ENCODE data around the gene ETV2.
A peak's percentile ranks its signal among the peaks of the same experiment; 100 is the strongest.
"Not testable (repeated sequence)": the region's sequence is repeated elsewhere in the genome, so short reads cannot be mapped to it uniquely, and the experiment has no call there.

ETV2 gene

DNA sequence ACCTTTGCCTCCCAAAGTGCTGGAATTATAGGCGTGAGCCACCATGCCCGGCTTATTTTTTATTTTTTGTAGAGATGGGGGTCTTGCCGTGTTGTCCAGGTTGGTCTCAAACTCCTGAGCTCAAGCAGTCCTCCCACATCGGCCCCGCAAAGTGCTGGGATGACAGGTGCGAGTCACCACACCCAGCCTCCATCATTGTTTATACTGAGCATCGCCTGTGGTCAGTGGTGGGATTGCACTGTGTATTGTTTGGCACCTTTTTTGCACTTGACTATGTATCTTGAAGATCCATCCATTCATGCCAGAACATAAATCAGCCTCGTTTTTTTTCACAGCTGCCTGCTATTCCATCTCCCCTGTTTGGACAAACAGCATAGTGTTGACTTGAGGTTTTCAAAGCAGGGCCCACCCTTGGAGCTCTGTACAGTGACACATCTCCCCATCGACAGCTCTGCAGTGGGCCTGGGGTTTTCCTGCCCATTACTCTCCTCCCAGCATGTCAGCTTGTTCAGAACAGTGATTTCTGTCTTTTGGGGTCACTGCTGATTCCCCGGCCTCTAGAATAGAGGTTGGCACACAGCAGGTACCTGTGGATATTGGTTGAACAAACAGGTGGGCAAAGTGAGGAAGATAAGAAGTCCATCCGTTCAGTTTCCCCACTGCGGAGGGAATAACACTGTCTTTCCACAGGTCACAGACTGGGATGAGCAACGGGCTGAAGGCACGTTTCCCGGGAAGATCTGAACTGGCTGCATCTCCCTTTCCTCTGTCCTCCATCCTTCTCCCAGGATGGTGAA, 16.6 kb downstream of the ETV2 start:
- no peak for DNase-seq

DNA sequence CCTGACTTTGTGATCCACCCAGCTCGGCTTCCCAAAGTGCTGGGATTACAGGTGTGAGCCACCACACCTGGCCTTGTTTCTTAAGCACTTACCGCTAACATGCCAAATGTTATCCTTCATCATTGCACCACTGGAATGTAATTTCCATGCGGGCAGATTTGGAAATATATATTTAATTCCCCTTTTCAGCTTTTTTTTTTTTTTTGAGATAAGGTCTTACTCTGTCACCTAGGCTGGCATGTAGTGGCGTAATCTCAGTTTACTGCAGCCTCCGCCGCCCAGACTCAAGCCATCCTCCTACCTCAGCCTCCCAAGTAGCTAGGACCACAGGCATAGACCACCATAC, 20.4 kb downstream of the ETV2 start:
- DNase-seq: no peak

DNA sequence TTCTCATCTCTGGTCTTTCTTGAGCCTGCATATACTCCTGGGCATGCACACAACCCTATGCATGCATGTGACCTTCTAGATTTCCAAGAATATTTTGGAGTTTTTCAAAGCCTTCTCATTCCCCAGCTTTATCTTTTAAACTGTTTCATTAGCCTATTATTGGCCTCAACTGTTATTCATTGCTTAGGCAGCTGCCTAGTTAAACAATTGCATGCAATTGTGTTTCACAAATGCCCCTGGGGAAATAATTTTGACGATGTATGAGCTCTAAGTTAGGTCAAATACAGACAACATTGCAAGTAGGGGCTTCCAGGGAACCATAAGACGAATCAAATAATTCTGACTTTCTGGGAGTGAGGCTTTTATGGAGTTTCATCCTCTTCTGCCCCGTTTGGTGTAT, 22.4 kb downstream of the ETV2 start:
- no peak for DNase-seq

DNA sequence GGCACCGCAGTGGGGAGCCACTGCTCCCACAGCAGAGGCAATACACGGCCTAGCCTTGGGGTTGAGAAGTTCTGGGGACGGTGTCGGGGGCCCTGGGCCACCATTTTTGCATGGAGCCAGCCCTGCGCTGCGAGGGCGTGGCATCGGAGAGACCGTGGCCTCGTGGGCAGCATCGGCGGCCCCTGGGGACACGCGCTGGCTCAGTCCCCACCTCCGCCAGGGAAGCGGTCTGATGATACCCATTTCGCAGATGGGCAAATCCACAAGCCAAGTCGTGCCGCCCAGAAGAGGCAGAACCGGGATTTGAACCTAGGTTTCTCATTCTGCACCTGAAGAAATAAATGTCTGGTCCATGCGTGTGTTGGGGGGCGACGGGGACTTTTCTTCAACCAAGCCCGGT, 23.6 kb downstream of the ETV2 start:
- DNase-seq: no peak

DNA sequence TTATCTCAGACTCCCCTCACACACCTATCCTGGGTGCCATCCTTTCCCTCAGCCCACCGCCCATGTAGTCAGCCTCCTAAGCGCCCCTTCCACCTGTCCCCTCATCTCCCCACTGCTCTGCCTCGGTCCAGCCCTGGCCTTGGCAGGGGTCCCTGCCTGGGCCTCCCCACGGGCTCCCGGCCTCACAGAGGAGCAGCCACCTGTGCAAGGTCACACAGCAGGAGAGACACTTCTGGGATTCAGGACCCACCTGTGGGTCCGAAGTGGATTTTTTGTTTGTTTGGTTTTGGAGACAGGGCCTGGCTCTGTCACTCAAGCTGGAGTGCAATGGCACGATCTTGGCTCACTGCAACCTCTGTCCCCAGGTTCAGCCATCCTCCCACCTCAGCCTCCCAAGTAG, 24.1 kb downstream of the ETV2 start:
- no peak for DNase-seq

DNA sequence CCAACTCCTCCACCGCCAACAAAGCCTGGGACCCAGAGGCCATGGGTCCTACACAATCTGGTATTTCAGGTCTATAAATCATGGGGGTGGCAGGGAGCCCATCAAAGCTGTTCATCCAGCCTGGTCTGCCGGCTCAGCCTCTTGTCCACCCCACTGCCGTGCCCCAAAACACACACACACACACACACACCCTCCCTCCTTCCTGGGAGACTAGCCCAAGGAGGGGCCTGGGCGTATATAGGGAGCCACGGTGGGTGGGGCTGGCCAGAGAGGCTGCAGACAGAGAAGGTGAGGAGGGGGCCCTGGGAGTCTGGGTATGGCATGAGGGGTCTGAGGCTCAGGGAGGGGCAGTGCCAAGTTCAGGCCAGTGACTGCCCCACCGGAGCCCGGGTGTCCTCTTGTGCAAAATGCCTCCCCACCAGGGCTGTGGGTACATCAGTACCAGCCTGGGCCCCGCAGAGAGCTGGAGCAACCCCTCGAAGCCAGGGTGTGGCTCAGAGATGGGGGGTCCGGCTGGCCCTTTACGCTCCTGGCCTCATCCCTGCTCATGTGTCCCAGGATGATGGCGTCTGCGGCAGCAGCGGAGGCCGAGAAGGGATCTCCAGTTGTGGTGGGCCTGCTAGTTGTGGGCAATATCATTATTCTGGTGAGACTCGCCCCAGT, 24.8 kb downstream of the ETV2 start, which contains the start of gene UPK1A:
UPK1A (plus strand) TSS at position 267 of the 663 bp plus-strand sequence; CDS start at position 563, 296 bp downstream.
- DNase-seq: no peak

DNA sequence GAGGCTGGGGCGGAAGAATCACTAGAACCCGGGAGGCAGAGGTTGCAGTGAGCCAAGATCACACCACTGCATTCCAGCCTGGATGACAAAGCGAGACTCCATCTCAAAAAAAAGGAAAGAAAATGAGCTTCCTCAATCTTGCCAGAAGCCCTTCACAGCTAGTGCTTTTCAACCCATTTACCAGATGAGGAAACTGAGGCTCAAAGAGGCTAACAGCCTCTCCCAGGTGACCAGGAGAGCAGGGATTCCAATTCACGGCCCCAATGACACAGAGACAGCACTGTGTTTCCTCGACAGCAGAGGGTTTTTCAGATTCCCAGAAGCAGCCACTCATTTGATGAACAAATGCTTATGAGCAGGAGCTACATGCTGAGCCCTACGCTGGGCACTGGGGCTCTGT, 28.0 kb downstream of the ETV2 start:
- no peak for DNase-seq

DNA sequence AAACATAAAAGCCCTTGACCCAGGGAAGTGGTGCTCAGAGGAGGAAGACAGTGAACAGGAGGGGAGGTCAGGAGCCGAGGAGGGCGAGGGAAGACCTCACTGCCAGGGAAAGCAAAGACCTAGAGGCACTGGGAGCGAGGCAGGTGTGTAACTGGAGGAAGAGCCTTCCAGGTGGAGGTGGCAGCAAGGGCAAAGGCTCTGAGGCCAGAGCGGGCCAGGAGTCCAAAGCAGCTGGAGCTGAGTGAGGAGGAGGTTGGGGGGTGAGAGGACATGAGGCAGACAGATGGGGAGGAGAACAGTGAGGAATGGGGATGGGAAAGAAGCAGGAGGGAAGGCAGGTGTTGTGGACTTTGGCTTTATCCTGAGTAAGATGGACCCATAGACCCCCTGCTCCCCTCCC, 28.4 kb downstream of the ETV2 start:
- no peak for DNase-seq

DNA sequence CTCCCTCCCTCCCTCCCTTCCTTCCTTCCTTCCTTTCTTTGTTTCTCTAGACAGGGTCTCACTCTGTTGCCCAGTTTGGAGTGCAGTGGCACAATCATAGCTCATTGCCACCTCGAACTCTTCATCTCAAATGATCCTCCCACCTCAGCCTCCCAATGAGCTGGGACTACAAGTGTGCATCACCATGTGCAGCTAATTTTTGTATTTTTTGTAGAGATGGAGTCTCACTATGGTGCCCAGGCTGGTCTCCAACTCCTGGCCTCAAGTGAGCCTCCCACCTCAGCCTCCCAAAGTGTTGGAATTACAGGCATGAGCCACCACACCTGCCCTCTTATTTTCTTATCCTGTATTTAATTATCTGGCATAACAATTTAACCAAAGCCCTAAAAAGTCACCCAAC, 29.1 kb downstream of the ETV2 start:
- DNase-seq: no peak

DNA sequence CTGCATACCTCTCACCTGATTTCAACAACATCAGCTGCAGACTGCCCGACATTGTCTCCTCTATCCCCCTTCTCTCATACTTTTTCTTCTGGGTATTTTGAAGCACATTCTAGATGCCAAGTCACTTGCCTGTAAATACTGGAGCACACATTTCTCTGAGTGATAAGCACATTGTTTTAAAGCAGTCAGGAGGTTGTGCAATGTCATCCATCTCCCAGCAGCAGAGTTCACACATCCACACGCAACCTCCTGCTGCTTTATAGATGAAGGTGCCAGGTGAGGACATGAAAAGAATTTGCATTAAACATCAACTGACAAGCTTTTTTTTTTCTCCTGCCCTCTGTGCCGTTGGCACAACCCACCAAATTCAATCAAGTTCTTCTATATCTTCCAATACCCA, 30.3 kb downstream of the ETV2 start:
- no peak for DNase-seq

DNA sequence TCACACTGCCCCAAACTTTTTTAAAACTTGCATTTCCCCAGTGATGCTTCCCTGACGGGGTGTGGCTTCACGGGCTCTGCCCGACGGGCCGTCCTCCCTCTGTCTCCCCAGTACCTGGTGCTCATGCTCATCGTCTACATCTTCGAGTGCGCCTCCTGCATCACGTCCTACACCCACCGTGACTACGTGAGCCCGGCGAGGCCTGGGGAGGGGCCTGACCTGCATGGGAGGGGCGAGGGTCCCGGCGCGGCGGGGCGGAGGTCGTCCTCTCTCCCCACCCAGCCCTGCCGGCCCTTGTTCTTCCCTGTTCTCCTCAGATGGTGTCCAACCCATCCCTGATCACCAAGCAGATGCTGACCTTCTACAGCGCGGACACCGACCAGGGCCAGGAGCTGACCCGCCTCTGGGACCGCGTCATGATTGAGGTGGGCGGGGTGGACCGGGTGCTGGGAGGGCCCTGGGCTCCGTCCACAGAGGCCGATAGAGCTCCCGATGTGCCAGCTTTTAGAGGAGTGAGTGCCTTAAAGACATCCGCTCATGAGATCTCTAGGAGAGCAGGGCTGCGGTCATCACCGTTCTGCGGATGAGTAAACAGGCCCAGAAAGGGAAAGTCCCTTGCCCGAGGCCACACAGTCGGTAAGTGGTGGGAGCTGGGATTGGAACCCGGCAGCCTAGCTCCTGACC, 31.7 kb downstream of the ETV2 start:
- DNase-seq: peak; percentile 4 to 27

DNA sequence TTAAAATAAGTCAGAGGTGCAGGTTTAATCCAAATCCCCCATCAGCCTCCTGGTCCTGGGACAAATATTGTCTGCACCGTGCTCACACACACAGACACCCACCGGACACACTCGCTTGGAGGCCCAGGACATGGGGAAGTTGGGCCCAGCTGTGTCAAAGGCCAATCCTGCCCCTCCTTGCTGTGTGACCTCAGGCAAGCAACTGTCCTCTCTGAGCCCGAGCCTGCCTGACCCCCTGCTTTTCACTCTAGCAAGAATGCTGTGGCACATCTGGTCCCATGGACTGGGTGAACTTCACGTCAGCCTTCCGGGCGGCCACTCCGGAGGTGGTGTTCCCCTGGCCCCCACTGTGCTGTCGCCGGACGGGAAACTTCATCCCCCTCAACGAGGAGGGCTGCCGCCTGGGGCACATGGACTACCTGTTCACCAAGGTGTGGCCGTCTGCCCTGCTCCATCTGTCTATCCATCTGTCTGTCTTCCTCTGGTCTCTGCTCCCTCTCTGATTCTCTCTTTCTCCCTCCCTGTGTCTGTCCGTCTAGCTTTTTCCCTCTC, 34.1 kb downstream of the ETV2 start:
- no peak for DNase-seq

DNA sequence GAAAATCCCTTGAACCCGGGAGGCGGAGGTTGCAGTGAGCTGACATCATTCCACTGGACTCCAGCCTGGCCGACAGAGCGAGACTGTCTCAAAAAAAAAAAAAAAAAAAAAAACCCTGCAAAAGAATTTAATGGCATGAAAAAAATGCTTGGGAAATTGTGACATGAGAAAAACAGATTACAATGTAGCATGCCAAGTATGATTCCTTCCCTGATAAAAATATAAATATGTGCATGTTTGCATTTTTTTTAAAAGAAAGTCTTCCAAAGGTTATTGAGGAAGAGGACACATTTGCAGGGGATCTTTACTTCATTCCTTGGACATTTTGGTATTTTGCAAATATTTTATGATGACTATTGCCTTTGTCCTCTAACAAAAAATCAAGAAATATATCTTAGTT, 48.3 kb downstream of the ETV2 start:
- no peak for DNase-seq

DNA sequence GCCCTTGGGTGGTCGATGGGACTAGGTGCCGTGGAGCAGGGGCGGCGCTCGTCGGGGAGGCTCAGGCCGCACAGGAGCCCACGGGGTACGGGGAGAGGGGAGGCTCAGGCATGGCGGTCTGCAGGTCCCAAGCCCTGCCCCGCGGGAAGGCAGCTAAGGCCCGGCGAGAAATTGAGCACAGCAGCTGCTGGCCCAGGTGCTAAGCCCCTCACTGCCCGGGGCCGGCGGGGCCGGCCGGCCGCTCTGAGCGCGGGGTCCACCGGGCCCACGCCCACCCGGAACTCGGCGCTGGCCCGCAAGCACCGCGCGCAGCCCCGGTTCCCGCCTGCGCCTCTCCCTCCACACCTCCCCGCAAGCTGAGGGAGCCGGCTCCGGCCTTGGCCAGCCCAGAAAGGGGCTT, 49.6 kb downstream of the ETV2 start:
- DNase-seq: not testable (repeated sequence)

DNA sequence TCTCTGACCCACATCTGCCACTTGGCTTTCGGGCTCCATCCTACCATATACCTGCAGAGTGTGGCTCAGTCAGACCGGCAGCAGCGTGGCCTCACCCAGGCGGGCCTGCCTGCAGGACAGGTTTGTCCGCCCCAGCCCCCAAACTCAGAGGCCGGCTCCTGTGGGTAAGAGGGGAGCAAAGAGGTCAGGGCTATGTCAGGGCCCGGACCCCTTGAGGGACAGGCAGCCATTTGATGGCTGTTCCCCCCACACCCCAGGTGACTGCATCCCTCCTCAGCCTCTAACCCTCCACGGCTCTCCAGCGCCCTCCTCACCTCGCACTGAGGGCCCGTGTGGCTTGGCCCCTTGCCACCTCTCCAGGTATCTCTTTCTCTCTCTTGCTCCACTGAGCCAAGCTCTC, 50.5 kb downstream of the ETV2 start:
- DNase-seq: no peak

DNA sequence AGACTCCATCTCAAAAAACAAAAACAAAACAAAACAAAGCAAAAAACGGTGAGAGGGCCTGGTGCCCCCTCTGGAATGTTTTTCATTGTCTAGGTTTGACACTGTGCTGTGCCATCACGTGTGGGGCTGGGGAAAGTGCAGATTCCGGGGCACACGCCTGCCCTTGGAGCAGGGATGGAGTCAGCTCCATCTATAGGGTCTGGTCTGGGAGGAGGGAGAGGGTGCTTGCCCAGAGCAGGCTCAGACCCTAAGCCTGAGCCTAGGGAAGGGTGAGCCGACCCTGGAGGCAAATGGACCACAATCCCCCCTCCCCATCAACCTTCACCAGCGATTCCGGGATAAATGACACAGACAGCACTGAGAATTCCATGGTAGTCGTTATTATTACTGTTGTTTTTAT, 51.9 kb downstream of the ETV2 start:
- no peak for DNase-seq

DNA sequence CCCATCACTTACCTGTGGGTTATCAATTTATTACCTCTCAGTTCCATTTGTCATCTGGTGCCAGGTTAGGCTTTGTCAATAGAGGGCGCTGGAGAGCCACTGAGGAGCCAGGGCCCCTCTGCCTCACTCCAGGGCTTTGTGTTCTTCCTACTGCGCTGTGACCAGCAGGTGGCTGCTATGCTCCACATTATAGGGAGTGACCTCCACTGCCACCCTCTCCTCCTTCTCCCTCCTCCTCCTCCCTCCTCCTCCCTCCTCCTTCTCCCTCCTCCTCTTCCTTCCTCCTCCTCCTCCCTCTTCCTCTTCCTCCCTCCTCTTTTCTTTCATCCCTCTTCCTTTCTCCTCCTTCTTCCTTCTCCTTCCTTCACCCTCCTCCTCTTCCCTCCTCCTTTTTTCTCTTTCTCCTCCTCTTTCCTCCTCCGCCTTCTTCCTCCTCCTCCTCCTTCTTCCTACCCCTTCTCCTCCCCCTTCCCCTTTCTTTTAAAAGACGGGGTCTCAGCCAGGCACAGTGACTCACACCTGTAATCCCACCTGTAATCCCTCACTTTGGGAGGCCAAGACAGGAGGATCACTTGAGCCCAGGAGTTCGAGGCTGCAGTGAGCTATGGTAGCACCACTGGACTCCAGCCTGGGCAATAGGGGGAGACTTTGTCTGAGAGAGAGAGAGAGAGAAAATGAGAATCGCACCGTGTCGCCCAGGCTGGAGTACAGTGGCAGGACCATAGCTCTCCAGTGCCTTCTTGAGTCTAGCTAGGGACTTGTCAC, 52.5 kb downstream of the ETV2 start:
- DNase-seq: peak; percentile 83 to 87
